Measurements from ENCODE around the gene PATL1. TPM values are rescaled to one million over a fixed set of nuclear protein-coding genes. Genes with fewer than 3 reads are reported as not detected.

PATL1 gene
- polyA plus RNA-seq, 1 donor (not counting 4 experiments of a cell fraction or from before 2014, with no cell fraction given): 31.1 TPM

DNA sequence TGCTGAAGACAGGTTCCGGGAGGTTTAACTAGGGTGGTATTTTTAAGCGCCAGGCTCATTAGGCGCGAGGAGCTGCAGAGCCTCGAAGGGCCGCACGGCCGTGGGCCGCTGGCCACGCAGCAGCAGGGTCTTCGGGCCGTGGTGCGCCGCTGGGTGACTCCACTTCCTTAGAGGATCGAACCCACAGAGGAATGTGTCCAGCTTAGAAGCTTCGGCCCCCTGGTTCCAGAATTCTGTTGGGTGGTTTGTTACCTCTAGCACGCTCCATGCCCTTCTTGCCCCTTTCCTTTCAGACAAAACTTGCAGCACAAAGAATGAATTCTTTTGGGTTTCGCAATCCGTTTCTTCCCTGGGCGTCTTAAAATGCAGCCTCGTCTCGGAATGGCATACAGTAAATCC, 773 bp upstream of the PATL1 start:
- peaks cover 2 to 7% of the 10 kb centered on the region in 2 experiments for H3K36me3 ChIP-seq (ENCODE audit: control insufficient read depth in 2 of 2, extremely low read depth in 1 of 2, insufficient read depth in 2 of 2, low read length in 2 of 2)
- peaks cover 34% of the 10 kb centered on the region for H3K79me2 ChIP-seq (ENCODE audit: control insufficient read depth, insufficient read depth, low read length)
- H3K4me2 ChIP-seq (ENCODE audit: control insufficient read depth, extremely low read depth, insufficient read depth, low read depth, low read length): peak overlapping the region; percentile 92
- H3K9me3 ChIP-seq (ENCODE audit: control insufficient read depth, low read depth, low read length): no peaks in the 10 kb centered on the region
- DNase-seq (ENCODE audit: low read depth, low spot score): no peak
- no peaks in the 10 kb centered on the region for H3K27me3 ChIP-seq (ENCODE audit: control insufficient read depth, extremely low read depth, insufficient read depth, low read length)
- peaks cover 22% of the 10 kb centered on the region for H3K4me1 ChIP-seq (ENCODE audit: control insufficient read depth, extremely low read depth, insufficient read depth, low read length)
- H3K9ac ChIP-seq (ENCODE audit: control insufficient read depth, extremely low read depth, insufficient read depth, low read length): peak overlapping the region; percentile 97
- no peak for TF ChIP-seq CTCF (optimal IDR thresholded peaks at IDR 0.05 in 1 of 3, IDR thresholded peaks at IDR 0.05 in 1 of 3, conservative IDR thresholded peaks at IDR 0.05 in 1 of 3; ENCODE audit: extremely low read depth in 1 of 3, insufficient read depth in 2 of 3, low read length in 3 of 3)
- TF ChIP-seq EZH2 (IDR thresholded peaks at IDR 0.05; ENCODE audit: low read length): no peak
- H4K20me1 ChIP-seq (ENCODE audit: control insufficient read depth, extremely low read depth, insufficient read depth, low read length): no peaks in the 10 kb centered on the region
- peak overlapping the region; percentile 95 for H2AFZ ChIP-seq (ENCODE audit: control insufficient read depth, low read length)
- H3K27ac ChIP-seq (ENCODE audit: control insufficient read depth, insufficient read depth, low read length): peak overlapping the region; percentile 98
- no peaks in the 10 kb centered on the region for H3K9me1 ChIP-seq (ENCODE audit: control insufficient read depth, extremely low read depth, insufficient read depth, low read length)
- peak; percentile 13 for FAIRE-seq
- dilution Hi-C loops (cut with MboI; ENCODE audit: extremely low pct_ligation_motif_present, low sequenced_read_pairs): no loop called here
- peak overlapping the region; percentile 80 to 97 (median 84) for H3K4me3 ChIP-seq (ENCODE audit: control insufficient read depth in 2 of 3, extremely low read depth in 1 of 3, insufficient read depth in 2 of 3, low read depth in 1 of 3, low read length in 3 of 3)

DNA sequence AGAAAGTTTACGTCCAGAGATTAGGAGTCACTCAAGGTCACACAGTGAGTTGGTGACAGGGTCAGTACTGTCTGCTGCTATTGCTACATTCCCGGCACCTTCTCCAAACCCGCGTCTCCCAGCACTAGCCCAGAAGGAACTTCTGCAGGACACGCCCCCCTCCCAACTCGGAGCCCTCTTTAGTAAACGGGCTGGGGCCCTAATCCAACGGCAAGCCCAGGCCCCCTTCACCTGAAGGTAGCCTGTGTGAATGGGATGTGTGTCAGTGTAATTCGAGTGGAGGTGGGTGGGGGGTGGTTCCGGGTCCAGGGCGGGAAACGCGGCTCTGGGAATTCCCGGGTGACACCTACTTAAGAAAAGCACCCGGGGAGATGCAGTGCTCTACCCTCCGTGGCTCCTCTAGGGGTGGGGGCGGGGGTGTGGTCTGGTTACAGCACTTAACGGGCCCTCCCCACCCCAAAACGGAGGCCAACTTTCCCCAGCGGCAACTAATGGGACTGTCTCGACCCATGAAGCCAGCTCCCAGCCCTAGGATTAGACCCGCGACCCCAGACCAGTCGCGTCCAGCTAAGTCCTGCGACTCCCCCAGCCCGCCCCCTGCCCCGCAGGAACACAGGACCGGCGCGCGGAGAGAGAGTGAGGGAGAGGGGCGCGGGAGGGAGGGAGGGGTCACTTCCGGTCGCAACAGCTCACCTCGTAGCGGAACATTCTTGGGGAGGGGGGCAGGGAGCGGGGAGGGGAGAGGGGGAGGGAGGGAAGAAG, 468 bp downstream of the PATL1 start:
- no peaks in the 10 kb centered on the region for H4K20me1 ChIP-seq (ENCODE audit: control insufficient read depth, extremely low read depth, insufficient read depth, low read length)
- peaks cover 22% of the 10 kb centered on the region for H3K4me1 ChIP-seq (ENCODE audit: control insufficient read depth, extremely low read depth, insufficient read depth, low read length)
- H2AFZ ChIP-seq (ENCODE audit: control insufficient read depth, low read length): peak overlapping the region; percentile 50
- no peak for FAIRE-seq
- no peaks in the 10 kb centered on the region for H3K9me1 ChIP-seq (ENCODE audit: control insufficient read depth, extremely low read depth, insufficient read depth, low read length)
- dilution Hi-C loops (cut with MboI; ENCODE audit: extremely low pct_ligation_motif_present, low sequenced_read_pairs): no loop called here
- H3K4me2 ChIP-seq (ENCODE audit: control insufficient read depth, extremely low read depth, insufficient read depth, low read depth, low read length): peak overlapping the region; percentile 93
- H3K36me3 ChIP-seq (ENCODE audit: control insufficient read depth in 2 of 2, extremely low read depth in 1 of 2, insufficient read depth in 2 of 2, low read length in 2 of 2): peaks cover 3 to 7% of the 10 kb centered on the region in 2 experiments
- H3K9ac ChIP-seq (ENCODE audit: control insufficient read depth, extremely low read depth, insufficient read depth, low read length): peak overlapping the region; percentile 97
- TF ChIP-seq CTCF (optimal IDR thresholded peaks at IDR 0.05 in 1 of 3, IDR thresholded peaks at IDR 0.05 in 1 of 3, conservative IDR thresholded peaks at IDR 0.05 in 1 of 3; ENCODE audit: extremely low read depth in 1 of 3, insufficient read depth in 2 of 3, low read length in 3 of 3) (peak in 1 of 3 experiments; percentile 45), EZH2 (IDR thresholded peaks at IDR 0.05; ENCODE audit: low read length) (no peak)
- peaks cover 44% of the 10 kb centered on the region for H3K79me2 ChIP-seq (ENCODE audit: control insufficient read depth, insufficient read depth, low read length)
- H3K27me3 ChIP-seq (ENCODE audit: control insufficient read depth, extremely low read depth, insufficient read depth, low read length): no peaks in the 10 kb centered on the region
- DNase-seq (ENCODE audit: low read depth, low spot score): no peak
- H3K4me3 ChIP-seq (ENCODE audit: control insufficient read depth in 2 of 3, extremely low read depth in 1 of 3, insufficient read depth in 2 of 3, low read depth in 1 of 3, low read length in 3 of 3): peak overlapping the region; percentile 75 to 84 (median 80)
- peak overlapping the region; percentile 67 for H3K27ac ChIP-seq (ENCODE audit: control insufficient read depth, insufficient read depth, low read length)
- no peaks in the 10 kb centered on the region for H3K9me3 ChIP-seq (ENCODE audit: control insufficient read depth, low read depth, low read length)
